Heart left ventricle (tissue), 13 donors: ENCODE measurements around the gene BDKRB2.

Experiments
- CTCF ChIP-seq, 12 donors: fragments of 200-600 bp; sonication (generic) in 4 of 12; IDR thresholded peaks; one replicate each; pipeline versions ENCODE4 v1.5.0 to v1.8.0; 2018 to 2022; ENCODE audit warnings: antibody characterized with exemption in 12 of 12, mild to moderate bottlenecking in 5 of 12
- POLR2A ChIP-seq, 2 donors: fragments of 450-650 bp; IDR thresholded peaks; one replicate each; pipeline ENCODE4 v1.6.1; 2017; ENCODE audit warnings: antibody characterized with exemption in 2 of 2, mild to moderate bottlenecking in 2 of 2, moderate library complexity in 2 of 2
- donor health status: ischemic (EF 13 %, LVEDD 7.1; RV severe dilation, severe dysfunction).
- donor health status: DM: no; HTN: yes; CAD: no.
- donor health status: DM: no; HTN: no; CAD: no.
- donor health status: ischemic (EF 25% LVEDD 6.9; RV normal size, moderate dysfunction).
- donor health status: ischemic (EF 25% LVEDD 5.7; RV mildly dilated, moderate dysfunction).
- donor health status: ischemic (EF 35%, LVEDD 5.7; RV mildly dilated, moderate dysfunction).
- donor health status: nonischemic (EF 11% LVEDD 7.7; RV severe dilation, severe dysfunction).
- donor health status: DM: yes; HTN: yes; CAD: no.
- donor health status: PGD.
- donor health status: ischemic (EF 29% LVEDD 5.4; RV normal size, mild dysfunction).
- donor health status: nonischemic (EF 23%, LVEDD 6.1; RV moderate dilation, normal function).

GRCh38 chr14:96280104-96280503 is 75.5 kb downstream of the BDKRB2 start:
- no peak for TF ChIP-seq CTCF (IDR thresholded peaks at IDR 0.05)
- TF ChIP-seq POLR2A (IDR thresholded peaks at IDR 0.05), result no peak
